SU-DHL-6 (cell line): ENCODE data around the gene STK39.

Source experiments
- H2AFZ ChIP-seq: fragments of 200-600 bp; sonication (generic); 2 replicates; pipeline ENCODE4 v1.6.1; 2014; ENCODE audit warnings: low read depth, mild to moderate bottlenecking, moderate library complexity, mixed read lengths, antibody characterized with exemption, low read length; ENCODE audit not compliant: severe bottlenecking
- H3F3A ChIP-seq: fragments of 200-600 bp; shearing (Covaris generic); 2 replicates; pipeline ENCODE4 v1.6.0; 2016; ENCODE audit warnings: antibody characterized with exemption, mild to moderate bottlenecking; ENCODE audit not compliant: insufficient read depth
- H3K27ac ChIP-seq: fragments of 200-600 bp; sonication (generic); 2 replicates; pipeline ENCODE4 v1.5.1; 2016; ENCODE audit warnings: low read depth, mild to moderate bottlenecking, low read length, moderate library complexity, mixed read lengths
- H3K27me3 ChIP-seq: fragments of 200-600 bp; sonication (generic), shearing (Covaris generic); 2 replicates; pipeline ENCODE4 v1.6.0; 2014; ENCODE audit warnings: mild to moderate bottlenecking, low read length
- H3K36me3 ChIP-seq: fragments of 200-600 bp; sonication (generic); 2 replicates; pipeline ENCODE4 v1.6.1; 2014; ENCODE audit warnings: mild to moderate bottlenecking, low read length, mixed read lengths
- H3K4me2 ChIP-seq: fragments of 300-600, 200-600 bp; shearing (Covaris generic), sonication (generic); 2 replicates; pipeline ENCODE4 v1.6.0; 2014; ENCODE audit warnings: low read length, low read depth, mild to moderate bottlenecking; ENCODE audit not compliant: poor library complexity, severe bottlenecking
- H3K4me3 ChIP-seq: fragments of 200-600 bp; sonication (generic); 2 replicates; pipeline ENCODE4 v1.5.1; 2014; ENCODE audit warnings: antibody characterized with exemption, low read length, mild to moderate bottlenecking, mixed read lengths; ENCODE audit not compliant: insufficient read depth, poor library complexity, severe bottlenecking
- H3K79me2 ChIP-seq: fragments of 200-600 bp; sonication (generic); 2 replicates; pipeline ENCODE4 v1.6.1; 2014; ENCODE audit warnings: mild to moderate bottlenecking, low read length, moderate library complexity; ENCODE audit not compliant: insufficient read depth
- H3K9ac ChIP-seq: fragments of 200-600 bp; sonication (generic); 2 replicates; pipeline ENCODE4 v1.7.0; 2014; ENCODE audit warnings: mild to moderate bottlenecking, low read length
- H3K9me2 ChIP-seq: fragments of 200-600 bp; sonication (generic); replicated peaks from 2 replicates; pipeline ENCODE4 v1.6.1; 2014; ENCODE audit warnings: low read length; ENCODE audit not compliant: insufficient read depth
- H3K9me3 ChIP-seq: fragments of 200-600 bp; sonication (generic); 2 replicates; pipeline ENCODE4 v1.6.1; 2014; ENCODE audit warnings: low read length, mixed read lengths; ENCODE audit not compliant: insufficient read depth
- H4K20me1 ChIP-seq: fragments of 200-600 bp; sonication (generic); 2 replicates; pipeline ENCODE4 v1.6.1; 2014; ENCODE audit warnings: low read depth, mild to moderate bottlenecking, antibody characterized with exemption, low read length, moderate library complexity, mixed read lengths
- CTCF ChIP-seq: fragments of 200-600 bp; sonication (generic); IDR thresholded peaks from one replicate; pipeline ENCODE4 v1.5.1; 2017; ENCODE audit warnings: antibody characterized with exemption, mild to moderate bottlenecking, low read length, moderate library complexity; ENCODE audit not compliant: insufficient read depth, poor library complexity, severe bottlenecking
- EZH2phosphoT487 ChIP-seq: fragments of 200-600 bp; sonication (generic), shearing (Covaris generic); conservative IDR thresholded peaks from 2 replicates; pipeline ENCODE4 v1.6.1; 2018; ENCODE audit warnings: mild to moderate bottlenecking, antibody characterized with exemption, low read length, moderate library complexity, mixed read lengths

The STK39 gene

GRCh38 chr2:168034616-168035015, 212.8 kb downstream of the STK39 start:
- H3K9me2 ChIP-seq = no peaks in the 10 kb centered on the region
- no peak overlapping the region for H3K4me3 ChIP-seq
- H3K27ac ChIP-seq = no peak overlapping the region
- no peak overlapping the region for H3K4me2 ChIP-seq
- H3K36me3 ChIP-seq = 0 out of 2 replicates have a peak, but pooled peaks cover 5% of the 10 kb centered on the region
- H3F3A ChIP-seq = no peaks in the 10 kb centered on the region
- no peaks in the 10 kb centered on the region for H3K9me3 ChIP-seq
- TF ChIP-seq EZH2phosphoT487 = no peak
- no peak for TF ChIP-seq CTCF
- no peak overlapping the region for H2AFZ ChIP-seq
- H4K20me1 ChIP-seq = no peaks in the 10 kb centered on the region
- no peaks in the 10 kb centered on the region for H3K27me3 ChIP-seq
- no peaks in the 10 kb centered on the region for H3K79me2 ChIP-seq
- no peak overlapping the region for H3K9ac ChIP-seq

GRCh38 chr2:168033966-168034365, 213.4 kb downstream of the STK39 start:
- H3K4me3 ChIP-seq = no peak overlapping the region

GRCh38 chr2:168032091-168032490, 215.3 kb downstream of the STK39 start:
- H3K27me3 ChIP-seq = no peaks in the 10 kb centered on the region
- H3K9me3 ChIP-seq = no peaks in the 10 kb centered on the region
- no peaks in the 10 kb centered on the region for H3F3A ChIP-seq
- no peaks in the 10 kb centered on the region for H4K20me1 ChIP-seq
- no peak overlapping the region for H3K4me3 ChIP-seq
- no peaks in the 10 kb centered on the region for H3K9me2 ChIP-seq
- no peak overlapping the region for H3K27ac ChIP-seq
- no peak overlapping the region for H2AFZ ChIP-seq
- H3K36me3 ChIP-seq = no peaks in the 10 kb centered on the region
- no peak overlapping the region for H3K9ac ChIP-seq
- TF ChIP-seq CTCF (no peak), EZH2phosphoT487 (no peak)
- no peaks in the 10 kb centered on the region for H3K79me2 ChIP-seq
- H3K4me2 ChIP-seq = no peak overlapping the region

More at GRCh38 chr2:168033966-168034365, 213.4 kb downstream of the STK39 start:
- H3K4me2 ChIP-seq = no peak overlapping the region
- H3F3A ChIP-seq = no peaks in the 10 kb centered on the region
- no peaks in the 10 kb centered on the region for H3K27me3 ChIP-seq
- H2AFZ ChIP-seq = no peak overlapping the region
- 0 out of 2 replicates have a peak, but pooled peaks cover 5% of the 10 kb centered on the region for H3K36me3 ChIP-seq
- H3K27ac ChIP-seq = no peak overlapping the region
- no peaks in the 10 kb centered on the region for H4K20me1 ChIP-seq
- no peaks in the 10 kb centered on the region for H3K9me2 ChIP-seq
- TF ChIP-seq CTCF = no peak
- no peak for TF ChIP-seq EZH2phosphoT487
- H3K9me3 ChIP-seq = no peaks in the 10 kb centered on the region
- no peak overlapping the region for H3K9ac ChIP-seq
- no peaks in the 10 kb centered on the region for H3K79me2 ChIP-seq
